Left ventricle myocardium superior (tissue), 1 donor: Measurements from ENCODE around the gene ZNF81. TPM values are rescaled to one million over a fixed set of nuclear protein-coding genes. Genes with fewer than 3 reads are reported as not detected.

ENCODE experiments used
- total RNA-seq: library from RNA; stranded (reverse); fragmentation: NEBNext Ultra II Directional; extraction: Animal tissue kit (Norgen Biotek cat#: 25700); gene quantifications from one replicate; pipeline ENCODE4 v1.2.1, GENCODE V29; 2021
- donor health status: DM: no; HTN: yes; CAD: no; lungs with severe emphysema.

ZNF81 gene
- total RNA-seq, 1 donor from 2014 or later, result 4.7 TPM

Other genes starting within 250 kb of the ZNF81 start
- gene SYN1, start 217.0 kb upstream of the ZNF81 start, total RNA-seq, result 9.4 TPM
- 2.1 TPM for gene CFP, start 207.0 kb upstream of the ZNF81 start, total RNA-seq
- gene ELK1, start 186.3 kb upstream of the ZNF81 start, total RNA-seq, result 24.5 TPM
- 86.5 TPM for gene UXT, start 177.7 kb upstream of the ZNF81 start, total RNA-seq
- 3.4 TPM for gene ZNF182, start 167.1 kb downstream of the ZNF81 start, total RNA-seq
- gene SPACA5, start 170.1 kb downstream of the ZNF81 start, total RNA-seq, result not detected
- 3.0 TPM for gene ZNF630, start 234.7 kb downstream of the ZNF81 start, total RNA-seq